ENCODE data around the gene CCDC146. TPM values are rescaled to one million over a fixed set of nuclear protein-coding genes. Genes with fewer than 3 reads are reported as not detected.

The CCDC146 gene
- total and polyA plus RNA-seq, 9 of the 15 experiments (the other 6 are each of a cell fraction or from before 2014, with no cell fraction given), result 0.10 to 0.98 (median 0.26) TPM; not detected in 1

GRCh38 chr7:77321300-77321699 lies 198.9 kb downstream of the CCDC146 start:
- Histone ChIP-seq H3K4me2 (ENCODE audit: insufficient read depth, low read length) (no peak overlapping the region), H3K27ac (ENCODE audit: extremely low read depth, low read depth, low read length) (no peak overlapping the region), H3K27me3 (ENCODE audit: control insufficient read depth in 2 of 2, insufficient read depth in 2 of 2, low read length in 2 of 2) (no peaks in the 10 kb centered on the region; a peak in 2 of 5 replicates), H3K9me1 (ENCODE audit: control insufficient read depth, insufficient read depth, low read length) (no peaks in the 10 kb centered on the region), H4K20me1 (replicated peaks; ENCODE audit: control insufficient read depth, insufficient read depth, low read length) (no peaks in the 10 kb centered on the region), H2AFZ (ENCODE audit: low read depth, low read length) (no peak overlapping the region), H3K4me1 (replicated peaks in 1 of 2; ENCODE audit: control insufficient read depth in 2 of 2, insufficient read depth in 2 of 2, low read length in 2 of 2) (no peaks in the 10 kb centered on the region), H3K79me2 (ENCODE audit: control insufficient read depth, insufficient read depth, low read length) (no peaks in the 10 kb centered on the region), H3K9me3 (replicated peaks; ENCODE audit: control insufficient read depth, insufficient read depth, low read depth, low read length) (no peaks in the 10 kb centered on the region), H3K9ac (ENCODE audit: insufficient read depth in 1 of 2, low read depth in 2 of 2, low read length in 2 of 2) (no peak overlapping the region), H3K36me3 (ENCODE audit: control insufficient read depth, insufficient read depth, low read length) (no peaks in the 10 kb centered on the region), H3K4me3 (no peak overlapping the region)
- WGBS (ENCODE audit: insufficient coverage, low coverage, missing lambda C conversion rate), result 0% methylated on average over 2 of the region's 2 CpGs
- DNase-seq (ENCODE audit: extremely low read depth in 1 of 4, low spot score in 3 of 4) (no peak), ATAC-seq (no peak), FAIRE-seq (no peak)
- TF ChIP-seq RBFOX2 (IDR thresholded peaks at IDR 0.05; ENCODE audit: low read depth, low read length), result no peak
- TF ChIP-seq, protein P1, sequence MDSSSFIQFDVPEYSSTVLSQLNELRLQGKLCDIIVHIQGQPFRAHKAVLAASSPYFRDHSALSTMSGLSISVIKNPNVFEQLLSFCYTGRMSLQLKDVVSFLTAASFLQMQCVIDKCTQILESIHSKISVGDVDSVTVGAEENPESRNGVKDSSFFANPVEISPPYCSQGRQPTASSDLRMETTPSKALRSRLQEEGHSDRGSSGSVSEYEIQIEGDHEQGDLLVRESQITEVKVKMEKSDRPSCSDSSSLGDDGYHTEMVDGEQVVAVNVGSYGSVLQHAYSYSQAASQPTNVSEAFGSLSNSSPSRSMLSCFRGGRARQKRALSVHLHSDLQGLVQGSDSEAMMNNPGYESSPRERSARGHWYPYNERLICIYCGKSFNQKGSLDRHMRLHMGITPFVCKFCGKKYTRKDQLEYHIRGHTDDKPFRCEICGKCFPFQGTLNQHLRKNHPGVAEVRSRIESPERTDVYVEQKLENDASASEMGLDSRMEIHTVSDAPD (CRISPR knock-in tag; IDR thresholded peaks at IDR 0.05), result no peak
- TF ChIP-seq, protein P2, sequence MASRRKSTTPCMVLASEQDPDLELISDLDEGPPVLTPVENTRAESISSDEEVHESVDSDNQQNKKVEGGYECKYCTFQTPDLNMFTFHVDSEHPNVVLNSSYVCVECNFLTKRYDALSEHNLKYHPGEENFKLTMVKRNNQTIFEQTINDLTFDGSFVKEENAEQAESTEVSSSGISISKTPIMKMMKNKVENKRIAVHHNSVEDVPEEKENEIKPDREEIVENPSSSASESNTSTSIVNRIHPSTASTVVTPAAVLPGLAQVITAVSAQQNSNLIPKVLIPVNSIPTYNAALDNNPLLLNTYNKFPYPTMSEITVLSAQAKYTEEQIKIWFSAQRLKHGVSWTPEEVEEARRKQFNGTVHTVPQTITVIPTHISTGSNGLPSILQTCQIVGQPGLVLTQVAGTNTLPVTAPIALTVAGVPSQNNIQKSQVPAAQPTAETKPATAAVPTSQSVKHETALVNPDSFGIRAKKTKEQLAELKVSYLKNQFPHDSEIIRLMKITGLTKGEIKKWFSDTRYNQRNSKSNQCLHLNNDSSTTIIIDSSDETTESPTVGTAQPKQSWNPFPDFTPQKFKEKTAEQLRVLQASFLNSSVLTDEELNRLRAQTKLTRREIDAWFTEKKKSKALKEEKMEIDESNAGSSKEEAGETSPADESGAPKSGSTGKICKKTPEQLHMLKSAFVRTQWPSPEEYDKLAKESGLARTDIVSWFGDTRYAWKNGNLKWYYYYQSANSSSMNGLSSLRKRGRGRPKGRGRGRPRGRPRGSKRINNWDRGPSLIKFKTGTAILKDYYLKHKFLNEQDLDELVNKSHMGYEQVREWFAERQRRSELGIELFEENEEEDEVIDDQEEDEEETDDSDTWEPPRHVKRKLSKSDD (conservative IDR thresholded peaks at IDR 0.05; ENCODE audit: low read length), result no peak
- ChIA-PET CTCF (ENCODE audit: low intra/inter-chr PET ratio) (no interaction called here), POLR2A (interaction anchor here (0.8 kb wide), 1 partner anchor 38 kb away, joined by 3 read pairs; no protein-coding TSS in a partner anchor)
- intact Hi-C loops (cut with micrococcal nuclease), result no loop called here
- no TSS peak for BruUV-seq (replicated peaks)
- in situ Hi-C loops (cut with MboI), result no loop called here

All from K562 (cell line).